Stimulated activated CD4-positive, alpha-beta T cell treated with anti-CD3 and anti-CD28 coated beads, Interleukin-1b, Interleukin-23, amount 100 ng/mL, for 48 hours (primary cell): ENCODE results near the gene BFAR.
"Not testable (repeated sequence)": the region's sequence is repeated elsewhere in the genome, so short reads cannot be mapped to it uniquely, and the experiment has no call there.

Experiments used
- DNase-seq: peaks from one replicate; pipeline ENCODE4 v3.0.0-alpha.2; 2020

The BFAR gene

GRCh38 chr16:14636179-14636950, 3.6 kb downstream of the BFAR start:
- not testable (repeated sequence) for DNase-seq

GRCh38 chr16:14636951-14637240, 4.1 kb downstream of the BFAR start:
- DNase-seq = not testable (repeated sequence)

GRCh38 chr16:14640538-14640937, 7.8 kb downstream of the BFAR start:
- DNase-seq = no peak

- DNase-seq = no peak
Measured at GRCh38 chr16:14641206-14641605, 8.5 kb downstream of the BFAR start.

GRCh38 chr16:14641926-14642325, 9.2 kb downstream of the BFAR start:
- no peak for DNase-seq

- DNase-seq = no peak
Measured at GRCh38 chr16:14649816-14650215, 17.1 kb downstream of the BFAR start.

GRCh38 chr16:14650629-14651028, 17.9 kb downstream of the BFAR start:
- no peak for DNase-seq

- no peak for DNase-seq
Measured at GRCh38 chr16:14652726-14653125, 20.0 kb downstream of the BFAR start.

GRCh38 chr16:14658063-14658462, 25.3 kb downstream of the BFAR start:
- no peak for DNase-seq

GRCh38 chr16:14667347-14668266, 34.9 kb downstream of the BFAR start:
- no peak for DNase-seq

- DNase-seq = no peak
Measured at GRCh38 chr16:14668556-14669223, 35.9 kb downstream of the BFAR start.

- no peak for DNase-seq
Measured at GRCh38 chr16:14669776-14670175, 37.0 kb downstream of the BFAR start.

- no peak for DNase-seq
Measured at GRCh38 chr16:14672403-14672971, 39.7 kb downstream of the BFAR start.

GRCh38 chr16:14676633-14677032, 43.9 kb downstream of the BFAR start:
- no peak for DNase-seq

GRCh38 chr16:14677627-14678026, 44.9 kb downstream of the BFAR start:
- no peak for DNase-seq

- no peak for DNase-seq
Measured at GRCh38 chr16:14678748-14679497, 46.2 kb downstream of the BFAR start.

- not testable (repeated sequence) for DNase-seq
Measured at GRCh38 chr16:14680396-14680795, 47.6 kb downstream of the BFAR start.

- no peak for DNase-seq
Measured at GRCh38 chr16:14681115-14681514, 48.4 kb downstream of the BFAR start.

- DNase-seq = no peak
Measured at GRCh38 chr16:14682121-14682520, 49.4 kb downstream of the BFAR start.

GRCh38 chr16:14685870-14686793, 53.4 kb downstream of the BFAR start:
- not testable (repeated sequence) for DNase-seq

GRCh38 chr16:14694129-14694528, 61.4 kb downstream of the BFAR start, which contains the start of gene PLA2G10:
TSS of gene PLA2G10 (minus strand) at chr16:14694308. CDS start at chr16:14694229, 79 bp downstream.
- DNase-seq = not testable (repeated sequence)
